Tibial nerve (tissue), 4 donors: ENCODE data around the gene DPP10. TPM values are rescaled to one million over a fixed set of nuclear protein-coding genes. Genes with fewer than 3 reads are reported as not detected.

Source experiments
- DNase-seq, 2 donors: peaks; one replicate each; pipeline ENCODE4 v3.0.0-alpha.2; 2019; ENCODE audit warnings: low spot score in 2 of 2
- H3K27ac ChIP-seq, 4 donors: fragments of 200-600 bp; sonication (generic) in 3 of 4; one replicate each; pipeline ENCODE4 v1.5.1; 2017 to 2019; ENCODE audit warnings: mild to moderate bottlenecking in 1 of 4
- H3K27me3 ChIP-seq, 2 donors: fragments of 200-600 bp; sonication (generic) in 1 of 2; one replicate each; pipeline versions ENCODE4 v1.5.1 to v1.6.0; 2017 to 2019
- H3K36me3 ChIP-seq, 3 donors: fragments of 200-600 bp; sonication (generic); one replicate each; pipeline ENCODE4 v1.5.1; 2018 to 2019
- H3K4me1 ChIP-seq, 4 donors: fragments of 200-600 bp; sonication (generic) in 3 of 4; one replicate each; pipeline ENCODE4 v1.5.1; 2017 to 2019
- H3K4me3 ChIP-seq, 4 donors: fragments of 200-600 bp; sonication (generic) in 3 of 4; one replicate each; pipeline ENCODE4 v1.5.1; 2017 to 2019; ENCODE audit warnings: mild to moderate bottlenecking in 1 of 4, moderate library complexity in 1 of 4
- H3K9me3 ChIP-seq, 4 donors: fragments of 200-600 bp; sonication (generic) in 3 of 4; one replicate each; pipeline ENCODE4 v1.5.1; 2017 to 2019
- EP300 ChIP-seq, 2 donors: sonication (generic); formaldehyde crosslinking; IDR thresholded peaks; one replicate each; pipeline ENCODE4 v1.6.1; 2017; ENCODE audit warnings: antibody characterized with exemption in 2 of 2, mild to moderate bottlenecking in 1 of 2
- POLR2A ChIP-seq, 2 donors: fragments of 450-650 bp; IDR thresholded peaks; one replicate each; pipeline ENCODE4 v1.6.1; 2017; ENCODE audit warnings: antibody characterized with exemption in 2 of 2, mild to moderate bottlenecking in 2 of 2, moderate library complexity in 2 of 2
- WGBS, 2 donors: methylation state at CpG; one replicate each; pipeline ENCODE4 v1.1.5; 2018; 5-methylcytosine and 5-hydroxymethylcytosine counted together
- total RNA-seq, 4 donors: library from RNA; depleted of rRNA; stranded (reverse); fragments of >200 nt; gene quantifications; one replicate each; pipeline ENCODE4 v1.1.0, GENCODE V29; 2016
- TF ChIP-seq, protein P1 (sequence below), 5 experiments: fragments of 200-600 bp in 3 of 5; fragments of 450-650 bp in 2 of 5; sonication (generic) in 3 of 5; IDR thresholded peaks; one replicate each; pipeline ENCODE4 v1.5.1; 2016 to 2019; ENCODE audit warnings: antibody characterized with exemption in 5 of 5, mild to moderate bottlenecking in 3 of 5, moderate library complexity in 2 of 5

Gene DPP10
- total RNA-seq, 4 donors from 2014 or later: 0.20 to 2.1 TPM; not detected in 2

DNA sequence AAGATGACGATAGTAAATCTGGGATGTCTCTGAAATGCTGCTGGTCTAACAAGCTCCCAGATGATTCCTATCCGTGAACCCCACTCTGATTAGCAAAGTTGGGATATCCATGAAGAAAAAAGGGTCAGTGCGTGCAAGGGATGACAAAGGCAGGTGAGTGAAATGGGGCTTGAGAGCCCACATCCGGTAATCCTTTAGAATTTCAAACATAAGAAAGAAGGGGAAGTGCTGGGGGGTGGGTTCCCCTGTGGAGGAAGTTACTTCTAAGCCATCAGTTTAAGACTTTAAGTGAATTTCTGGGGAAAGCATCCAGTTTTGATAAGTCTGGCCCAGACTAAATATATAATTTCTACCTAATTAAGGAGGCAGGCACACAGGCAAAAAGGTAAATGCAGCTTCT lies 209.5 kb downstream of the DPP10 start:
- 67 to 70% methylated on average over 4 of the region's 4 CpGs for WGBS, 2 donors
- Histone ChIP-seq H3K27ac (no peak overlapping the region), H3K4me3 (no peak overlapping the region), H3K36me3 (no peaks in the 10 kb centered on the region), H3K27me3 (no peaks in the 10 kb centered on the region), H3K9me3 (no peaks in the 10 kb centered on the region), H3K4me1 (no peaks in the 10 kb centered on the region)
- TF ChIP-seq EP300 (IDR thresholded peaks at IDR 0.05) (no peak), POLR2A (IDR thresholded peaks at IDR 0.05) (no peak)
- TF ChIP-seq, protein P1, sequence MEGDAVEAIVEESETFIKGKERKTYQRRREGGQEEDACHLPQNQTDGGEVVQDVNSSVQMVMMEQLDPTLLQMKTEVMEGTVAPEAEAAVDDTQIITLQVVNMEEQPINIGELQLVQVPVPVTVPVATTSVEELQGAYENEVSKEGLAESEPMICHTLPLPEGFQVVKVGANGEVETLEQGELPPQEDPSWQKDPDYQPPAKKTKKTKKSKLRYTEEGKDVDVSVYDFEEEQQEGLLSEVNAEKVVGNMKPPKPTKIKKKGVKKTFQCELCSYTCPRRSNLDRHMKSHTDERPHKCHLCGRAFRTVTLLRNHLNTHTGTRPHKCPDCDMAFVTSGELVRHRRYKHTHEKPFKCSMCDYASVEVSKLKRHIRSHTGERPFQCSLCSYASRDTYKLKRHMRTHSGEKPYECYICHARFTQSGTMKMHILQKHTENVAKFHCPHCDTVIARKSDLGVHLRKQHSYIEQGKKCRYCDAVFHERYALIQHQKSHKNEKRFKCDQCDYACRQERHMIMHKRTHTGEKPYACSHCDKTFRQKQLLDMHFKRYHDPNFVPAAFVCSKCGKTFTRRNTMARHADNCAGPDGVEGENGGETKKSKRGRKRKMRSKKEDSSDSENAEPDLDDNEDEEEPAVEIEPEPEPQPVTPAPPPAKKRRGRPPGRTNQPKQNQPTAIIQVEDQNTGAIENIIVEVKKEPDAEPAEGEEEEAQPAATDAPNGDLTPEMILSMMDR (IDR thresholded peaks at IDR 0.05): no peak
- no peak for DNase-seq

DNA sequence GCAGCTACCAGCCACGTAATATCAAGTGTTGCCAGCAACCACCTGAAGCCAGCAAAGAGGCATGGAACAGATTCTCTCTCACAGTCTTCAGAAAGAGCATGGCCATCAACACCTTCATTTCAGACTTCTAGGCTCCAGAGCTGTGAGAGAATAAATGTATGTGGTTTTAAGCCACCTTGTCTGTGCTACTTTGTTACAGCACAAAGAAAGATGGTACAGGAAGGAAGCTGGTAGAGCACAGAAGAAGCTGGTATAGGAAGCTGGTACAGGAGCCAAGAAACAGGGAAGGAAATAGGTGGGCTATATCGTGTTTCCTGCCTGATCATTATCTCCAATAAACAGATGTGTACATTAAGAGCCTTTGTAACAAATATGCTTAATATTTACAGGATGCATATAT lies 217.4 kb downstream of the DPP10 start:
- H3K9me3 ChIP-seq: no peaks in the 10 kb centered on the region
- 73 to 85% methylated on average over 2 of the region's 2 CpGs for WGBS, 2 donors
- H3K4me1 ChIP-seq: peaks cover 0 to 3% (median 0%) of the 10 kb centered on the region in 4 donors
- no peak for DNase-seq
- no peak overlapping the region for H3K27ac ChIP-seq
- H3K27me3 ChIP-seq: no peaks in the 10 kb centered on the region
- TF ChIP-seq POLR2A (IDR thresholded peaks at IDR 0.05) (no peak), EP300 (IDR thresholded peaks at IDR 0.05) (no peak)
- TF ChIP-seq, protein P1 (IDR thresholded peaks at IDR 0.05): no peak
- no peak overlapping the region for H3K4me3 ChIP-seq
- H3K36me3 ChIP-seq: no peaks in the 10 kb centered on the region

DNA sequence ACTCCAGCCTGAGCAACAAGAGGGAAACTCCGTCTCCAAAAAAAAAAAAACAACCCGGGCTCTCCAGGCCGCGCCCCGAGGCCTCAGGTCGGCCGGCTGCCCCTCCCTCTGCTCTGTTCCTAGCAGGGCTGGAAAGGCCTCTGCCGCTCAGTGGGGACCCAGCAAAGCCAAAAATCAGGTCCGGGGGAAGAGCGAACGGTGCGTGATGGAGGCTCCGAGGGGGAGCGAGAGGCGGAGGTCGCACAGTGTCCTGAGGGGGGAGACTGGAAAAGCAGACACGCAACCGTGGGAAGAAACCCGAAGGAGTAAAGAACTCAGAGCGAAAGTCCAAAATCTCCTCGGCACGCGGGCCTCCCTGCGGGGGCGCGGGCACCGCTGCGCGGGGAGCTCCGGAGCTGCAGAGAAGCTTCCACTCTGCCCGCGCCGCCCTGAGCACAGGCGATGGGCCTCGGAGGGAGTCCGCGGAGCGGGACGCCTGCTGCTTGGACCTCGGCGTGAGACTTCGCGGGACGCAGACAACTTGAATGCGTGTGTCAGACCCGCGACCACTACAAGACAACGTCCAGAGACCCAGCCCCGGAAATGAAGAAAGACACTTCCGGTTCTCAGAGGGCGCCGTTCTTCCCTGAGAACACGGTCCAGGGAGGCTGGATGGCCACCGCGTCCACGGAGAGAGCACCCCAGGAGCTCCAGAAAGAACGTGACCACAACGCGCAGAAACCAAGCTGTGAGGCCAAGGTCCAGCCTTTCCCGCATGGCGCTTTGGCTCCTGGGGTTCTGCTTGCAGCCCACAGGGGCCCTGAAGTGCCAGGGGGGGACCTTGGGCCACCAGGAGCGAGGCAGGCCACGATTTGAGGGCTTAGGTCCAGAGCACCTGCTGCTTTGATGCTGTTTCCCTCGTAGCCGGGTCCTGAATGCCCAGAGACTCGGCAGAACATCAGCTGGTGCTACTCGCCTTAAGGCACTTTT lies 219.8 kb downstream of the DPP10 start:
- Histone ChIP-seq H3K27ac (peak overlapping the region in 1 of 4 donors; percentile 43), H3K36me3 (no peaks in the 10 kb centered on the region), H3K4me3 (peak overlapping the region; percentile 36 to 62 (median 52)), H3K9me3 (no peaks in the 10 kb centered on the region), H3K4me1 (peaks cover 0 to 3% (median 0%) of the 10 kb centered on the region in 4 donors), H3K27me3 (no peaks in the 10 kb centered on the region)
- 20 to 36% methylated on average over 53 to 67 of the region's 67 CpGs for WGBS, 2 donors
- DNase-seq: no peak
- no peak for TF ChIP-seq POLR2A (IDR thresholded peaks at IDR 0.05)
- no peak for TF ChIP-seq EP300 (IDR thresholded peaks at IDR 0.05)
- TF ChIP-seq, protein P1 (IDR thresholded peaks at IDR 0.05): no peak

DNA sequence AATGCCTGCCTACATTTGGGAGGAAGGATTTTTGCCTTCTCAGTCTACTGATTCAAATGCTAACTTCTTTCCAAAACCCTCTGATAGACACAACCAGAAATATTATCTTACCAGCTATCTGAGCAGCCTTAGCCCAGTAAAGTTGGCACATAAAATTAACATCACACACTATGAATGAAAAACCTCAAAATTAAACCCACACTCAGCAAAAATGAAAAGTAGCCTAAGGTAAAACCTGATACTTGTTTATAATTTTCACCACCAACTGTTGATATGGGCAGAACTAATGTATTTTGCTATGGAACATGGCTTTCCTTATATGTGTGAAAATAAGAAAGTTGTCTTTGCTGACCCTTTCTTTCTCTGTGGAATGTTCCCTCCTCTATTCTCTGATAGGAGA lies 226.0 kb downstream of the DPP10 start:
- DNase-seq: no peak
- Histone ChIP-seq H3K4me1 (no peaks in the 10 kb centered on the region), H3K27me3 (no peaks in the 10 kb centered on the region), H3K27ac (no peak overlapping the region), H3K4me3 (no peak overlapping the region), H3K36me3 (no peaks in the 10 kb centered on the region), H3K9me3 (no peaks in the 10 kb centered on the region)
- TF ChIP-seq POLR2A (IDR thresholded peaks at IDR 0.05) (no peak), EP300 (IDR thresholded peaks at IDR 0.05) (no peak)
- TF ChIP-seq, protein P1 (IDR thresholded peaks at IDR 0.05): no peak

DNA sequence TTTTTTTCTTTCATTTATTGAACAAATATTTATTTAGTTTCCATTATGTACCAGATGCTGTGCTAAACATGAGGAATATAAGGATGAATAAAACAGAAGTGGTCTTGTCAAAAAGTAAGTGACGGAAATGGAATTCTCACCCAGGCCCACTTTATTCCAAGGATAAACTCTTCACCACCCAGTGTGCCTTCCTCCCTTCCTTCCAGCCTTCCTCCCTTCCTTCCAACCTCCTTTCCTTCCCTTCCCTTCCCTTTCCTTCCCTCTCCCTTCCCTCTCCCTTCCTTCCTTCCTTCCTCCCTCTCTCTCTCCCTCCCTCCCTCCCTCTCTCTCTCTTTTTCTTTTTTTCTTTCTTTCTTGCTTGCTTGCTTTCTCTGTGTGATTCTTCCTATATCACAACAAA lies 240.8 kb downstream of the DPP10 start:
- no peak for DNase-seq
- TF ChIP-seq POLR2A (IDR thresholded peaks at IDR 0.05): no peak
- TF ChIP-seq, protein P1 (IDR thresholded peaks at IDR 0.05): no peak
- TF ChIP-seq EP300 (IDR thresholded peaks at IDR 0.05): no peak
- Histone ChIP-seq H3K27me3 (peaks cover 0 to 5% of the 10 kb centered on the region in 2 donors), H3K36me3 (no peaks in the 10 kb centered on the region), H3K9me3 (no peaks in the 10 kb centered on the region), H3K4me1 (no peaks in the 10 kb centered on the region), H3K27ac (no peak overlapping the region), H3K4me3 (no peak overlapping the region)
- WGBS, 2 donors: 94 to 95% methylated on average over 1 of the region's 1 CpG
